Testis (tissue), 3 donors: ENCODE results near the gene TM9SF4. TPM values are rescaled to one million over a fixed set of nuclear protein-coding genes. Genes with fewer than 3 reads are reported as not detected.

Experiments used
- DNase-seq: peaks from one replicate; pipeline ENCODE4 v3.0.0-alpha.2; 2019
- H3K27ac ChIP-seq, 2 donors: fragments of 200-600 bp; sonication (generic); one replicate each; pipeline ENCODE4 v1.5.1; 2019
- H3K27me3 ChIP-seq: fragments of 200-600 bp; sonication (generic); one replicate; pipeline ENCODE4 v1.5.1; 2019
- H3K36me3 ChIP-seq: fragments of 200-600 bp; sonication (generic); one replicate; pipeline ENCODE4 v1.5.1; 2017; ENCODE audit warnings: low read depth; ENCODE audit errors: missing control alignments
- H3K4me1 ChIP-seq: fragments of 200-600 bp; sonication (generic); one replicate; pipeline ENCODE4 v1.5.1; 2019
- H3K4me3 ChIP-seq, 2 donors: fragments of 200-600 bp; sonication (generic); one replicate each; pipeline ENCODE4 v1.5.1; 2017 to 2019
- H3K9me3 ChIP-seq: fragments of 200-600 bp; sonication (generic); one replicate; pipeline ENCODE4 v1.5.1; 2017
- POLR2A ChIP-seq: fragments of 450-650 bp; IDR thresholded peaks from one replicate; pipeline ENCODE4 v1.6.1; 2017; ENCODE audit warnings: antibody characterized with exemption, mild to moderate bottlenecking, moderate library complexity
- WGBS, 2 donors: methylation state at CpG; one replicate each; pipeline ENCODE4 v1.1.5; 2018; 5-methylcytosine and 5-hydroxymethylcytosine counted together
- intact Hi-C: fragments of 100-400 bp; cut with DNase I; formaldehyde crosslinking; loops from one replicate; pipeline ENCODE4 v1.15.1; 2023; ENCODE audit warnings: low total_unique reads
- polyA plus RNA-seq: library from polyadenylated mRNA; stranded (reverse); fragments of 350-450 nt; fragmentation: Illumina TruSeq; extraction: RNeasy Lipid Tissue Mini Kit (QIAGEN cat#74804); gene quantifications from one replicate; pipeline ENCODE4 v1.2.3, GENCODE V29; 2014; ENCODE audit warnings: low read depth, low replicate concordance; ENCODE audit not compliant: insufficient read depth
- total RNA-seq, 2 donors: library from RNA; depleted of rRNA; stranded (reverse); fragments of >200 nt; gene quantifications; one replicate each; pipeline ENCODE4 v1.2.3, GENCODE V29; 2016
- TF ChIP-seq, protein P1 (sequence below), 3 experiments: fragments of 450-650 bp in 2 of 3; fragments of 200-600 bp in 1 of 3; sonication (generic) in 1 of 3; IDR thresholded peaks; one replicate each; pipeline ENCODE4 v1.5.1; 2016 to 2019; ENCODE audit warnings: antibody characterized with exemption in 3 of 3, mild to moderate bottlenecking in 2 of 3, moderate library complexity in 1 of 3

TM9SF4 gene
- total and polyA plus RNA-seq, 3 donors from 2014 or later: 53.2 to 55.8 (median 54.3) TPM

- Histone ChIP-seq H3K36me3 (no peaks in the 10 kb centered on the region), H3K27me3 (no peaks in the 10 kb centered on the region), H3K27ac (no peak overlapping the region), H3K4me3 (no peak overlapping the region), H3K4me1 (no peaks in the 10 kb centered on the region), H3K9me3 (no peaks in the 10 kb centered on the region)
- 87 to 92% methylated on average over 12 to 21 of the region's 21 CpGs for whole genome bisulfite sequencing, 2 donors
- TF ChIP-seq, protein P1, sequence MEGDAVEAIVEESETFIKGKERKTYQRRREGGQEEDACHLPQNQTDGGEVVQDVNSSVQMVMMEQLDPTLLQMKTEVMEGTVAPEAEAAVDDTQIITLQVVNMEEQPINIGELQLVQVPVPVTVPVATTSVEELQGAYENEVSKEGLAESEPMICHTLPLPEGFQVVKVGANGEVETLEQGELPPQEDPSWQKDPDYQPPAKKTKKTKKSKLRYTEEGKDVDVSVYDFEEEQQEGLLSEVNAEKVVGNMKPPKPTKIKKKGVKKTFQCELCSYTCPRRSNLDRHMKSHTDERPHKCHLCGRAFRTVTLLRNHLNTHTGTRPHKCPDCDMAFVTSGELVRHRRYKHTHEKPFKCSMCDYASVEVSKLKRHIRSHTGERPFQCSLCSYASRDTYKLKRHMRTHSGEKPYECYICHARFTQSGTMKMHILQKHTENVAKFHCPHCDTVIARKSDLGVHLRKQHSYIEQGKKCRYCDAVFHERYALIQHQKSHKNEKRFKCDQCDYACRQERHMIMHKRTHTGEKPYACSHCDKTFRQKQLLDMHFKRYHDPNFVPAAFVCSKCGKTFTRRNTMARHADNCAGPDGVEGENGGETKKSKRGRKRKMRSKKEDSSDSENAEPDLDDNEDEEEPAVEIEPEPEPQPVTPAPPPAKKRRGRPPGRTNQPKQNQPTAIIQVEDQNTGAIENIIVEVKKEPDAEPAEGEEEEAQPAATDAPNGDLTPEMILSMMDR (IDR thresholded peaks at IDR 0.05): no peak
- TF ChIP-seq POLR2A: no peak
- intact Hi-C loops: no loop called here
- no peak for DNase-seq
These were observed 32.0 kb downstream of the TM9SF4 start for GRCh38 chr20:32141465-32141980.

- H3K27me3 ChIP-seq: no peaks in the 10 kb centered on the region
- H3K9me3 ChIP-seq: no peaks in the 10 kb centered on the region
- H3K36me3 ChIP-seq: no peaks in the 10 kb centered on the region
- no peaks in the 10 kb centered on the region for H3K4me1 ChIP-seq
- TF ChIP-seq, protein P1 (IDR thresholded peaks at IDR 0.05): no peak
- no peak for TF ChIP-seq POLR2A
- WGBS, 2 donors: 91 to 94% methylated on average over 5 of the region's 5 CpGs
- H3K27ac ChIP-seq: no peak overlapping the region
- no peak for DNase-seq
- no peak overlapping the region for H3K4me3 ChIP-seq
- intact Hi-C loops: no loop called here
These were observed 32.6 kb downstream of the TM9SF4 start for GRCh38 chr20:32142088-32142487.

DNA sequence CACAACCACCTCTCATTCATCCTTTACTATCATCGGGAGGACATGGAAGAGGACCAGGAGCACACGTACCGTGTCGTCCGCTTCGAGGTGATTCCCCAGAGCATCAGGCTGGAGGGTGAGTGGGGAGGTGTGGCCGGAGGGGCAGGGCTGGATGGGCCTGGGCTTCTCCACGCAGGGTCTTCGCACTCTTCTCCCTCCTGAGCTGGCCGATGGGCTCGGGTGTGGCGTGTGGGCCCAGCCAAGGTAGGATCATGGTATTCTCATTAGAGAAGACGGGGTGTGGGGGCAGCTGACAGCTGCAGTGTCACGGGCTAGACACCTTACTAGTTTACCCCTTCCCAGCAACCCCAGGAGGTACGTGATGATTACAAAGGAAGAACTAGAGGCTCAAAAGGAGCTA is 33.5 kb downstream of the TM9SF4 start:
- Histone ChIP-seq H3K9me3 (no peaks in the 10 kb centered on the region), H3K27ac (no peak overlapping the region), H3K36me3 (no peaks in the 10 kb centered on the region), H3K4me1 (no peaks in the 10 kb centered on the region), H3K27me3 (no peaks in the 10 kb centered on the region), H3K4me3 (no peak overlapping the region)
- no peak for DNase-seq
- 93 to 96% methylated on average over 12 to 15 of the region's 15 CpGs for WGBS, 2 donors
- no peak for TF ChIP-seq POLR2A
- TF ChIP-seq, protein P1 (IDR thresholded peaks at IDR 0.05): no peak
- intact Hi-C loops: no loop called here

- no peaks in the 10 kb centered on the region for H3K9me3 ChIP-seq
- no peak for DNase-seq
These were observed 35.6 kb downstream of the TM9SF4 start for GRCh38 chr20:32144898-32145662.

More at GRCh38 chr20:32144898-32145662, 35.6 kb downstream of the TM9SF4 start:
- Histone ChIP-seq H3K4me1 (no peaks in the 10 kb centered on the region), H3K36me3 (no peaks in the 10 kb centered on the region), H3K27me3 (no peaks in the 10 kb centered on the region), H3K4me3 (no peak overlapping the region), H3K27ac (no peak overlapping the region)
- intact Hi-C loops: no loop called here
- TF ChIP-seq POLR2A: no peak
- TF ChIP-seq, protein P1 (IDR thresholded peaks at IDR 0.05): no peak
- WGBS, 2 donors: 95% methylated on average over 8 of the region's 8 CpGs
